Fibroblast of mammary gland (primary cell): ENCODE results near the gene MDFIC2.

Experiments
- DNase-seq: peaks from one replicate; pipeline ENCODE4 v3.0.0-alpha.2; 2010; ENCODE audit warnings: low read depth
- H3K4me3 ChIP-seq: 2 replicates; pipeline ENCODE4 v1.5.1; 2011; ENCODE audit warnings: low read depth, mild to moderate bottlenecking, low read length, moderate library complexity; ENCODE audit not compliant: control insufficient read depth
- TF ChIP-seq, protein P1 (sequence below): conservative IDR thresholded peaks from 2 replicates; pipeline ENCODE4 v1.5.1; 2011; ENCODE audit warnings: low read depth, low read length, inconsistent platforms; ENCODE audit not compliant: control insufficient read depth, insufficient read depth

The MDFIC2 gene

DNA sequence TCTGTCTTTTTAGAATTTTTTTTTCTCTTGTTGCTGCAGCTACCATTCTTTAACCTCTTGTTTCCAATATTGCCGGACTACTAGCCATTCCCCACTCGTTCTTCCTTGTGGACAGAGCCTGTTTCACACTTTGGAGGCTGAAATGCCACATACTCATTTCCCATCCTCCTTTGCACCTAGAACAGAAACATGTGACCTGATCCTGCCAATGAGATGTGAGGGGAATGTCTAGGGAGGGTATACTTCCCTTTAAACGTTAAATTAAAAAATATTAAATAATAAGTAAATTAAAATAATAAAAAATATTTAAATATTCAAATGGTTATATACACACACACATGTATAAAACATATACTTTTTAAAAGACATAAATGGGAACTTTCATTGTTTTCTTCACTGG is 20.6 kb upstream of the MDFIC2 start:
- TF ChIP-seq, protein P1, sequence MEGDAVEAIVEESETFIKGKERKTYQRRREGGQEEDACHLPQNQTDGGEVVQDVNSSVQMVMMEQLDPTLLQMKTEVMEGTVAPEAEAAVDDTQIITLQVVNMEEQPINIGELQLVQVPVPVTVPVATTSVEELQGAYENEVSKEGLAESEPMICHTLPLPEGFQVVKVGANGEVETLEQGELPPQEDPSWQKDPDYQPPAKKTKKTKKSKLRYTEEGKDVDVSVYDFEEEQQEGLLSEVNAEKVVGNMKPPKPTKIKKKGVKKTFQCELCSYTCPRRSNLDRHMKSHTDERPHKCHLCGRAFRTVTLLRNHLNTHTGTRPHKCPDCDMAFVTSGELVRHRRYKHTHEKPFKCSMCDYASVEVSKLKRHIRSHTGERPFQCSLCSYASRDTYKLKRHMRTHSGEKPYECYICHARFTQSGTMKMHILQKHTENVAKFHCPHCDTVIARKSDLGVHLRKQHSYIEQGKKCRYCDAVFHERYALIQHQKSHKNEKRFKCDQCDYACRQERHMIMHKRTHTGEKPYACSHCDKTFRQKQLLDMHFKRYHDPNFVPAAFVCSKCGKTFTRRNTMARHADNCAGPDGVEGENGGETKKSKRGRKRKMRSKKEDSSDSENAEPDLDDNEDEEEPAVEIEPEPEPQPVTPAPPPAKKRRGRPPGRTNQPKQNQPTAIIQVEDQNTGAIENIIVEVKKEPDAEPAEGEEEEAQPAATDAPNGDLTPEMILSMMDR, result no peak
- no peak for DNase-seq

DNA sequence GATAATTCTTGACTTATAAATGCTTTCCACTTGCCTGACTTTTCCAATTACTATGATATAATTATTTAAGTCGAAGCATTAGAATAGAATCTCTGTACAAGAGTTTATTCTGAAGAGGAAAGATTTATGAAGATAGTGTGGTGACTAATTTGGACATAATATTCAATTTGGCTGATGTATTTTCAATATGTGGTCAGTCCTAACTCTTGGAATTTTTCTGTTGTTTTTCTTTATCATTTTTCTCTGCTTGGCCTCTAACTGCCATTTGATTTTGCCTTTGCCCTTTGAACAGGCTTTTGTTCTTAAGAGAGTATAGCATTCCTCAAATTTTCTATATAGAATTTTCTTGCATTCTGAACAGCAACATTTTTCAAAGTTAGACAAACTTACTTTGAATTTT is 2.6 kb upstream of the MDFIC2 start:
- no peak overlapping the region for H3K4me3 ChIP-seq
- TF ChIP-seq, protein P1, result no peak
- DNase-seq, result no peak

More for the DNA sequence above, 20.6 kb upstream of the MDFIC2 start:
- H3K4me3 ChIP-seq, result no peak overlapping the region

DNA sequence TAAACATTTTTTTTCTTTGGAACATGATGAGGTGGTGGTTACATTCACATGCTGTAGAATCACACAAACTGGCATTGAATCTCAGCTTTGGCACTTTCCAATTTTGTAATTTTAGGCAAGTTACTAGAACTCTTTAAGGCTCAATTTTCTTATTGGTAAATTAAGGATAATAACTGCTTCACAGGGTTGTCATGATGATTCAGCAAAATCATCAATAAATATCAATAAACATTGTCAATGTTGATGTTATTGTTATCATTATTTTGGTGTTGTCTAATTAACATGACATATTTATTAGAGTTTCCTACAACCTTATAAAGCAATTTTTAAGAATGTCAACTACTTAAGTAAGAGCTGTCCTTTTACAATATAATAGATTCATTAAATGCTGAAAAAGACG is 1.6 kb downstream of the MDFIC2 start:
- TF ChIP-seq, protein P1, result no peak

DNA sequence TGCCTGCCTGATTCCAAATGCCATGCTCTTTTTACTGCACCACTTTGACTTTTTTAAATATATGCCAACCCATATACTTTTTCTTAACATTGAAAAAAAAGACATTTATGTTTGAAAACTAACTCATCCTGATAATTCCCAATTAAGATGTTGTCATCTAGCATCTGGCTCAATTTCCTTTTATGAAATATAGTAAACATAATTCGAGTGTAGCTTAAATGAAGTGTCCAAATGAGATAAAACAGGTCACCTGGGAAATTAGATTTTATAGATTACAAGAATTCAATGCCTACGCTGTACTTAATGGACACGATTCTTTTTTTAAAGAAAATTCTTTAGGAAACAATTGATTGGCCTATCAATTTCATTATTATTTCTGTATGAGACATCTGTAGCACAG is 2.8 kb downstream of the MDFIC2 start:
- no peak for DNase-seq
- TF ChIP-seq, protein P1, result no peak
- H3K4me3 ChIP-seq, result no peak overlapping the region

More for the DNA sequence above, 1.6 kb downstream of the MDFIC2 start:
- no peak overlapping the region for H3K4me3 ChIP-seq
- no peak for DNase-seq

DNA sequence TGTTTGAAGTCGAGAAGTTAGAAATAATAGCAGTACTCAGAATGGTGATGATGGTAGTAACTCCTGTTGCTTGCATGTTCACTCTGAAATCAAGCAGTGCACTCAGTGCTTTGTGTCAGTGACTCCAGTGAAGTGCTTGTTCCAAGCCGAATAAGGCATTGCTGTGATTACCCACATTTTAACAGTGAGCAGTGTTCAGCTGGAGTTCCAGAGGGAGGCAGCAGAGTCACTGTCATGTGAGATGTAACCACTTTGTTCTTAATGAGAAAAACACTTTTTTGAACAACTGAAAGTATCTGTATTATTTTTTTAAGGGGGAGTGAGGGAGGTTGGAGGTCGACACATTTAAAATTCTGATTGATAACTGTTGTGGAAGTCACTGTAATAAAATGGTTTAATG is 3.7 kb downstream of the MDFIC2 start:
- no peak overlapping the region for H3K4me3 ChIP-seq
- peak; percentile 2 for DNase-seq
- TF ChIP-seq, protein P1, result no peak

DNA sequence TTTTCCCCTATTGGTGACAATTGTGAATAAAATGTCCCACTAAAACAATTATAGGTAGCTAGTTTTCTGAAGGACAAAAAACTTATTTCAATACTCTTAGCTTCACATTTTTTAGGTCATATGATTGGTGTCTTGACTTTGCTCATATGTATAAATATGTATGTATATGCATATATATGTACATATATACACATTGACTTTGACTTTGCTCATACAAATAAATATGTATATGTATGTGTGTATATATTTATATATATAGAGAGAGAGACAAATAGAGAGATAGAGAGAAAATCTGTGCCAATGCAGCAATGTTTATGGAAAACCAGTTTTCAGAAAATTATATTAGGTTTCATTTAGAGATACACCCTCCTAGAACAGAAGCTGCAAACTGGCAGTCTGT is 5.7 kb downstream of the MDFIC2 start:
- no peak overlapping the region for H3K4me3 ChIP-seq
- TF ChIP-seq, protein P1, result no peak
- no peak for DNase-seq

DNA sequence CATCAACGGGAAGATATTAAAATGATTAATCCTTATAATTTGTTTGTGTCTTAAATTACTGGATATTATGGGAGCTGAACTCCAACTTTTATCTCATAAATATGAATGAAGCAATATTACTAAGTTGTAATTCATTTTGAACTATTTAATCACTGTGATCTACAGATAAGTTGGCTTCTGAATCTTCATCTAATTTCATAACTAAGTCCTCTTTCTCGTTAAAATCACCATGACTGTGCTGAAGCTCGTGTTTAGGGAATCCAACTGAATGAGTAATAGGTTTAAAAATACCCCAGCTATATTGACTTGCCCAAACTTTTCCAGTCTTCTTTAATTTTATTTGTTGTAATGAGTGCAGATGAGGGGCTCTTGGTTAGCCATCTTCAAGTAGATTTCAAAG is 14.1 kb downstream of the MDFIC2 start:
- DNase-seq, result no peak
- TF ChIP-seq, protein P1, result no peak
- no peak overlapping the region for H3K4me3 ChIP-seq
